B cell (primary cell): Measurements from ENCODE around the gene POU1F1. TPM values are rescaled to one million over a fixed set of nuclear protein-coding genes. Genes with fewer than 3 reads are reported as not detected.
A peak's percentile ranks its signal among the peaks of the same experiment; 100 is the strongest.

Source experiments
- ATAC-seq: fragments of 200-7000 bp; cut with Tn5 transposase; one replicate; pipeline ENCODE4 v1.10.0; 2021; ENCODE audit warnings: low read depth, mild to moderate bottlenecking, moderate number of reproducible peaks, moderate library complexity
- CTCF ChIA-PET: fragments of 350-600 bp; sonication (Branson Sonifier 250); formaldehyde crosslinking; loops from one replicate; lab custom pipeline; 2021; ENCODE audit warnings: antibody characterized with exemption, inconsistent platforms; lab: Charles Lee
- POLR2A ChIA-PET: fragments of 350-600 bp; sonication (Branson Sonifier 250); formaldehyde crosslinking; loops from one replicate; lab custom pipeline; 2021; ENCODE audit warnings: antibody characterized with exemption; lab: Charles Lee
- DNase-seq: peaks from one replicate; pipeline ENCODE4 v3.0.0; 2013
- H2AFZ ChIP-seq: 2 replicates; pipeline ENCODE4 v1.6.1; 2012; ENCODE audit warnings: mild to moderate bottlenecking, low read depth, low read length; ENCODE audit not compliant: insufficient read depth, poor library complexity, severe bottlenecking
- H3K27ac ChIP-seq, 2 donors: 1 replicate in 1 of 2; 2 replicates in 1 of 2; pipeline ENCODE4 v1.5.1; 2012 to 2013; ENCODE audit warnings: low read length in 2 of 2, mild to moderate bottlenecking in 2 of 2, moderate library complexity in 1 of 2
- H3K27me3 ChIP-seq, 4 experiments: fragments of 200-600 bp in 1 of 4; sonication (generic) in 1 of 4; replicated peaks in 1 of 4; 1 replicate in 2 of 4; 2 replicates in 2 of 4; pipeline versions ENCODE4 v1.6.1 to v1.7.0; 2013 to 2016; ENCODE audit warnings: low read length in 3 of 4, mild to moderate bottlenecking in 2 of 4, mixed read lengths in 1 of 4, moderate library complexity in 1 of 4; ENCODE audit not compliant: insufficient read depth in 4 of 4, control insufficient read depth in 3 of 4; ENCODE audit errors: control extremely low read depth in 1 of 4
- H3K36me3 ChIP-seq, 2 experiments: replicated peaks in 1 of 2; 1 replicate in 1 of 2; 2 replicates in 1 of 2; pipeline versions ENCODE4 v1.6.1 to v1.7.1; 2013; ENCODE audit warnings: low read length in 1 of 2; ENCODE audit not compliant: insufficient read depth in 2 of 2, control insufficient read depth in 1 of 2; ENCODE audit errors: control extremely low read depth in 1 of 2, extremely low read depth in 1 of 2
- H3K4me1 ChIP-seq, 2 donors: fragments of 200-600 bp in 1 of 2; sonication (generic) in 1 of 2; 1 replicate in 1 of 2; 2 replicates in 1 of 2; pipeline versions ENCODE4 v1.5.1 to v1.6.1; 2013 to 2017; ENCODE audit warnings: low read length in 2 of 2; ENCODE audit not compliant: control insufficient read depth in 2 of 2, insufficient read depth in 2 of 2
- H3K4me2 ChIP-seq: replicated peaks from 2 replicates; pipeline ENCODE3; 2012; ENCODE audit warnings: mild to moderate bottlenecking, low read depth, low read length; ENCODE audit not compliant: poor library complexity, severe bottlenecking
- H3K4me3 ChIP-seq, 5 experiments: fragments of 200-600 bp in 1 of 5; sonication (generic) in 1 of 5; 1 replicate in 3 of 5; 2 replicates in 2 of 5; pipeline versions ENCODE4 v1.5.1 to v1.7.0; 2011 to 2016; ENCODE audit warnings: low read length in 4 of 5, mild to moderate bottlenecking in 4 of 5, low read depth in 2 of 5, control low read depth in 1 of 5, moderate library complexity in 1 of 5; ENCODE audit not compliant: insufficient read depth in 1 of 5; ENCODE audit errors: control extremely low read depth in 1 of 5, extremely low read depth in 1 of 5
- H3K79me2 ChIP-seq: fragments of 200-600 bp; sonication (generic); one replicate; pipeline ENCODE4 v1.6.0; 2016; ENCODE audit warnings: low read length; ENCODE audit not compliant: control insufficient read depth, insufficient read depth
- H3K9ac ChIP-seq: fragments of 200-600 bp; sonication (generic); 2 replicates; pipeline ENCODE4 v1.6.1; 2017; ENCODE audit warnings: mild to moderate bottlenecking, low read length, moderate library complexity
- H3K9me3 ChIP-seq, 3 donors: one replicate each; pipeline versions ENCODE4 v1.6.1 to v1.7.1; 2013; ENCODE audit warnings: low read length in 2 of 3; ENCODE audit not compliant: control insufficient read depth in 2 of 3, insufficient read depth in 1 of 3; ENCODE audit errors: control extremely low read depth in 1 of 3
- H4K20me1 ChIP-seq: 2 replicates; pipeline ENCODE4 v1.6.0; 2012; ENCODE audit warnings: mild to moderate bottlenecking, low read length; ENCODE audit not compliant: insufficient read depth, control insufficient read depth, poor library complexity, severe bottlenecking
- H3K27ac Mint-ChIP-seq: one replicate; pipeline ENCODE4 v1.8.0; 2021; ENCODE audit warnings: mixed read lengths
- H3K27me3 Mint-ChIP-seq: one replicate; pipeline ENCODE4 v1.8.0; 2021; ENCODE audit warnings: mixed read lengths
- H3K4me1 Mint-ChIP-seq: one replicate; pipeline ENCODE4 v1.8.0; 2021; ENCODE audit warnings: mixed read lengths
- H3K4me3 Mint-ChIP-seq: one replicate; pipeline ENCODE4 v1.8.0; 2021; ENCODE audit warnings: mixed read lengths
- H3K9me3 Mint-ChIP-seq: one replicate; pipeline ENCODE4 v1.8.0; 2022; ENCODE audit warnings: mixed read lengths; ENCODE audit not compliant: insufficient read depth
- CTCF ChIP-seq: fragments of 200-600 bp; IDR thresholded peaks from one replicate; pipeline ENCODE4 v1.8.0; 2022; ENCODE audit warnings: antibody characterized with exemption, mild to moderate bottlenecking
- EZH2 ChIP-seq: IDR thresholded peaks from 2 replicates; pipeline ENCODE4 v1.6.1; 2012; ENCODE audit warnings: borderline replicate concordance, low read depth, mild to moderate bottlenecking, moderate library complexity, low read length; ENCODE audit not compliant: insufficient read depth, poor library complexity, severe bottlenecking
- WGBS: methylation state at CpG from one replicate; pipeline ENCODE4 v1.1.5; 2013; ENCODE audit warnings: missing lambda C conversion rate; ENCODE audit not compliant: insufficient coverage; 5-methylcytosine and 5-hydroxymethylcytosine counted together
- intact Hi-C: fragments of 100-400 bp; cut with micrococcal nuclease; formaldehyde crosslinking; loops from one replicate; pipeline ENCODE4 v1.10.0; 2022
- polyA plus RNA-seq: library from polyadenylated mRNA; depleted of rRNA; stranded (reverse); fragments of >200 nt; gene quantifications from 2 replicates; pipeline ENCODE4 v1.2.3, GENCODE V29; 2012
- total RNA-seq, 2 donors: library from RNA; stranded (reverse); fragments of 120-200 nt in 1 of 2; gene quantifications; 1 replicate in 1 of 2; 2 replicates in 1 of 2; pipeline versions ENCODE4 v1.2.3 to v1.2.4, GENCODE V29; 2013 to 2022

Gene POU1F1
- total and polyA plus RNA-seq, 2 donors (not counting 1 experiment from before 2014, with no cell fraction given), result not detected

- Histone ChIP-seq H3K4me3 (no peak overlapping the region), H3K4me1 (peaks cover 13 to 16% of the 10 kb centered on the region in 2 donors), H3K79me2 (peaks cover 76% of the 10 kb centered on the region), H4K20me1 (peaks cover 32% of the 10 kb centered on the region), H3K4me2 (peak overlapping the region; percentile 91), H3K27ac (no peak overlapping the region), H2AFZ (no peak overlapping the region), H3K36me3 (peaks cover 0 to 3% of the 10 kb centered on the region in 2 experiments), H3K9ac (no peak overlapping the region), H3K27me3 (peaks cover 0 to 7% (median 0%) of the 10 kb centered on the region in 4 experiments), H3K9me3 (no peaks in the 10 kb centered on the region)
- Mint-ChIP-seq H3K4me3 (peak overlapping the region; percentile 64), H3K9me3 (no peaks in the 10 kb centered on the region), H3K27ac (no peak overlapping the region), H3K4me1 (peaks cover 63% of the 10 kb centered on the region), H3K27me3 (peaks cover 8% of the 10 kb centered on the region)
- ChIA-PET POLR2A (no interaction called here), CTCF (no interaction called here)
- DNase-seq (no peak), ATAC-seq (no peak)
- TF ChIP-seq CTCF (no peak), EZH2 (no peak)
- WGBS, result no CpG with 5 or more reads among the region's 1 CpG
- intact Hi-C loops, result loop anchor here (10.0 kb wide), 1 partner anchor 776 kb away; no protein-coding TSS in a partner anchor
These were observed 47.3 kb downstream of the POU1F1 start for GRCh38 chr3:87229113-87229512.

DNA sequence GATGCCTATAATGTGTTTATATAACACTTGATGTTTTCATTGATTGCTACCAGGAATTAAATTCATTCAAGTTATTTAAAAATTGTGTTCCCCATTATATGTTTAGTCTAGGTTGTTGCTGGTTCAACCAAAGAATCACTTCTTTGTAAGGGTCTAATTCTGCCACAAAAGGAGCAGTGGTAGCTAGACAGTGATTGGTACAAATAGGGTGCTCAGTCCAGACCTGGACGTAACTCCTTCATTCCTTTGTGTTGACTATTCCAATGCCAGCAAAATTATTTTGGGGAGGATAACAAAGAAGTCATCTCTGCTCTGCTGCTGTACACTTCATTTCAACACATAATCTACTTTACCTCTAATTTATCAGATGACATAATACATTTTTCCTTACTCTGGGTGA is 48.1 kb downstream of the POU1F1 start:
- ChIA-PET POLR2A (no interaction called here), CTCF (no interaction called here)
- peaks cover 13 to 16% of the 10 kb centered on the region in 2 donors for H3K4me1 ChIP-seq
- peak overlapping the region; percentile 99 for H3K9ac ChIP-seq
- Mint-ChIP-seq H3K9me3 (no peaks in the 10 kb centered on the region), H3K27ac (no peak overlapping the region), H3K4me1 (peaks cover 60% of the 10 kb centered on the region), H3K27me3 (peaks cover 8% of the 10 kb centered on the region), H3K4me3 (peak overlapping the region; percentile 97)
- DNase-seq, result no peak
- no peak for ATAC-seq
- H3K4me2 ChIP-seq, result peak overlapping the region; percentile 91
- H2AFZ ChIP-seq, result no peak overlapping the region
- H3K27ac ChIP-seq, result no peak overlapping the region
- H4K20me1 ChIP-seq, result peaks cover 29% of the 10 kb centered on the region
- no CpG with 5 or more reads among the region's 1 CpG for WGBS
- H3K4me3 ChIP-seq, result peak overlapping the region in 3 of 5 experiments; percentile 88 to 99 (median 97)
- peaks cover 0 to 3% of the 10 kb centered on the region in 2 experiments for H3K36me3 ChIP-seq
- TF ChIP-seq CTCF (no peak), EZH2 (no peak)
- peaks cover 0 to 7% (median 0%) of the 10 kb centered on the region in 4 experiments for H3K27me3 ChIP-seq
- H3K9me3 ChIP-seq, result no peaks in the 10 kb centered on the region
- intact Hi-C loops, result loop anchor here (10.0 kb wide), 1 partner anchor 776 kb away; no protein-coding TSS in a partner anchor
- peaks cover 70% of the 10 kb centered on the region for H3K79me2 ChIP-seq
